Measurements from ENCODE around the gene PEMT. TPM values are rescaled to one million over a fixed set of nuclear protein-coding genes. Genes with fewer than 3 reads are reported as not detected.

Gene PEMT
- total RNA-seq, 3 donors from 2014 or later (not counting 1 experiment from before 2014, with no cell fraction given) = 10.3 to 13.6 (median 12.6) TPM

DNA sequence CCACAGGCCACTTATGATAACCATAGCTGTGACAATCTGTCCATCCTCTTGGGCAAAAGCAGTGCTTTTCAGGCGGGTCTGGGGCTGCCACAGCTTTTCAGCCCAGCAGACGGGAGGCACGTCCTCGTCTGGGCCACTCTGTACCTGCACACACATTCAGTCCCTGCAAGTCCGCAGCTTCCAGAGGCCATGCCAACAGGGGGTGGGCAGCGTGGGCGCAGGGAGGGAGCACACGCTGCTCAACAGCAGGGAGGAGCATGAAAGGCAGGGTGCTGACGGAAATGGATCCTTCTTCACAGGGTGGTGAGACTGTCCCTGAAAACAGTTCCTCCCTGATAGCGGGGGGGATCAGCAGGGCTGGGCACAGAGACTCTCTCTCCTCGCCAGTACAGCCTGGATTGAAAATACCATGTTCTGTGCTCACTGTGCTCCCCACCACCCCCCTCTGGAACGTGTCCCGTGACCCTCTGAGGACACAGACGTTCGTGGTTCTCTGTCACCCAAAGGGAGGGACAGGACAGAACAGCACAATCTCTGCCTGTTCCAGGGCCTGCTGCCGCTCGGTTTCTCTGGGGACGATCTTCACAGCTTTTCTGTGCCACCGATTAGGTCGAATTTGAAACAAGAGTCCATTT, 41.7 kb downstream of the PEMT start:
- H3K27ac Mint-ChIP-seq = no peak overlapping the region
- H3K4me3 Mint-ChIP-seq = no peak overlapping the region
- H3K36me3 ChIP-seq (ENCODE audit: control insufficient read depth, insufficient read depth, low read length) = no peaks in the 10 kb centered on the region
- DNase-seq (no peak), ATAC-seq (no peak)
- H3K27me3 ChIP-seq (ENCODE audit: control insufficient read depth, insufficient read depth, low read length) = no peaks in the 10 kb centered on the region
- no peaks in the 10 kb centered on the region for H3K27me3 Mint-ChIP-seq (ENCODE audit: low read depth in 2 of 2)
- H3K4me1 ChIP-seq (ENCODE audit: control insufficient read depth, insufficient read depth, low read length) = no peaks in the 10 kb centered on the region
- H3K36me3 Mint-ChIP-seq = no peaks in the 10 kb centered on the region
- no peak overlapping the region for H3K4me3 ChIP-seq (ENCODE audit: low read length)
- intact Hi-C loops (cut with micrococcal nuclease) = no loop called here
- 93% methylated on average over 20 of the region's 20 CpGs for WGBS (ENCODE audit: insufficient coverage)
- H3K9me3 ChIP-seq (ENCODE audit: control insufficient read depth, insufficient read depth, low read length) = no peaks in the 10 kb centered on the region
- TF ChIP-seq CTCF (IDR thresholded peaks at IDR 0.05) = no peak
- H3K9me3 Mint-ChIP-seq = no peaks in the 10 kb centered on the region
- H3K4me1 Mint-ChIP-seq = no peaks in the 10 kb centered on the region
- H3K27ac ChIP-seq (ENCODE audit: low read length) = no peak overlapping the region

DNA sequence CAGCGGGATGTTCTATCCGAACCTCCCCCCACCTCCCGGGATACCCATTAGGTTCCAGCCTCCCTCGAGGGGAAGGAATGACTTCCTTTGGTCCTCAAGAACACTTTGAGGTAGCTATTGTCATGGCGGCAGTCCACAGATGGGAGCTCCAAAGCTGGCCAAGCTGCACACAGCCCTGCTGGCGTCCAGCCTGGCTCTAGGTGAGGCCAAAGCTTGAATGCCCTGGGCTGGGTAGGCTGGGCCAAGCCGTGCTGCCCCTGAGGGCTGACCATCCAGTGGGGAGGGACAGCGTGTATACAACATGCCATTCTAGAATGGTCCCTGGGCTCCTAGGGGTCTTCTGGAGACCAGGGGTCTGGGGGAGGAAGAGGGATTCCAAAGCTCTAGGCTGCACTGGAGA, 43.5 kb downstream of the PEMT start:
- no peaks in the 10 kb centered on the region for H3K4me1 Mint-ChIP-seq
- no peaks in the 10 kb centered on the region for H3K36me3 Mint-ChIP-seq
- H3K27me3 ChIP-seq (ENCODE audit: control insufficient read depth, insufficient read depth, low read length) = no peaks in the 10 kb centered on the region
- intact Hi-C loops (cut with micrococcal nuclease) = no loop called here
- no peak for ATAC-seq
- no peaks in the 10 kb centered on the region for H3K4me1 ChIP-seq (ENCODE audit: control insufficient read depth, insufficient read depth, low read length)
- no peaks in the 10 kb centered on the region for H3K9me3 Mint-ChIP-seq
- no peak overlapping the region for H3K27ac ChIP-seq (ENCODE audit: low read length)
- no peak for DNase-seq
- no peaks in the 10 kb centered on the region for H3K36me3 ChIP-seq (ENCODE audit: control insufficient read depth, insufficient read depth, low read length)
- no peak for TF ChIP-seq CTCF (IDR thresholded peaks at IDR 0.05)
- H3K9me3 ChIP-seq (ENCODE audit: control insufficient read depth, insufficient read depth, low read length) = no peaks in the 10 kb centered on the region
- H3K4me3 Mint-ChIP-seq = no peak overlapping the region
- no peaks in the 10 kb centered on the region for H3K27me3 Mint-ChIP-seq (ENCODE audit: low read depth in 2 of 2)
- no peak overlapping the region for H3K27ac Mint-ChIP-seq
- 92% methylated on average over 8 of the region's 8 CpGs for WGBS (ENCODE audit: insufficient coverage)
- H3K4me3 ChIP-seq (ENCODE audit: low read length) = no peak overlapping the region

DNA sequence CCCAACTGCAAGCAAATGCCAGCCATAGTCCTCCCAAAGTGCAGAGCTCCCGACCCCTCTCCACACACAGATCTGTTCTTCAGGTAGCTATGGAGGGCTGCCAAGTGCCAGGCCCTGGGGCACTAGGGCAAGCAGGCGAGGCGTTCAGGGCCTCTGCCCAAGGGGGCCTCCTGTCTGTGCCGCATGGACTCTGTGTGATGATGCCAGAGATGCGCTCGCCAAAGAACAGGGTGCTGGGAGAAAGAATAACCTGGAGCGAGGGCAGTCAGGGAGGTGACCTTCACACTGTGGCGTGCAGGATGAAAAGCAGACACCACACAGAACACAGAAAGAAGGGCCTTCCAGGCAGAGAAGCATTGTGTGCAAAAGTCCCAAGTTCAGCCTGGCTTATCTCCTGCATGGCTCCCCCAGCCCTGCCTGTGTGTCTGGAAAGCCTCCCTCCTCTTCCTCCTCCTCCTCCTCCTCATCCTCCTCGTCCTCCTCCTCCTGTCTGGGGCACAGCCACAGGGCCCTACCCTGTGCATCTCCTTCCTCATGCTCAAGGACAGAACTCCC, 44.2 kb downstream of the PEMT start:
- ATAC-seq = no peak
- H3K9me3 ChIP-seq (ENCODE audit: control insufficient read depth, insufficient read depth, low read length) = no peaks in the 10 kb centered on the region
- no peak overlapping the region for H3K27ac ChIP-seq (ENCODE audit: low read length)
- TF ChIP-seq CTCF (IDR thresholded peaks at IDR 0.05) = no peak
- no peaks in the 10 kb centered on the region for H3K36me3 ChIP-seq (ENCODE audit: control insufficient read depth, insufficient read depth, low read length)
- H3K27me3 ChIP-seq (ENCODE audit: control insufficient read depth, insufficient read depth, low read length) = no peaks in the 10 kb centered on the region
- H3K4me3 Mint-ChIP-seq = no peak overlapping the region
- H3K9me3 Mint-ChIP-seq = no peaks in the 10 kb centered on the region
- WGBS (ENCODE audit: insufficient coverage) = 89% methylated on average over 9 of the region's 9 CpGs
- no peaks in the 10 kb centered on the region for H3K4me1 Mint-ChIP-seq
- intact Hi-C loops (cut with micrococcal nuclease) = no loop called here
- no peaks in the 10 kb centered on the region for H3K27me3 Mint-ChIP-seq (ENCODE audit: low read depth in 2 of 2)
- H3K27ac Mint-ChIP-seq = no peak overlapping the region
- no peaks in the 10 kb centered on the region for H3K4me1 ChIP-seq (ENCODE audit: control insufficient read depth, insufficient read depth, low read length)
- DNase-seq = no peak
- H3K36me3 Mint-ChIP-seq = no peaks in the 10 kb centered on the region
- no peak overlapping the region for H3K4me3 ChIP-seq (ENCODE audit: low read length)

Data from natural killer cell (primary cell).